Measurements from ENCODE around the gene ATF4.

ATF4 gene

GRCh38 chr22:39530692-39531331 lies 10.4 kb downstream of the ATF4 start:
- peak overlapping the region; percentile 77 for H3K4me2 ChIP-seq (ENCODE audit: low read length)
- peaks cover 10% of the 10 kb centered on the region for H3F3A ChIP-seq (ENCODE audit: insufficient read depth, low read length)
- peaks cover 78% of the 10 kb centered on the region for H3K4me1 ChIP-seq (ENCODE audit: insufficient read depth, low read length, severe bottlenecking)
- TF ChIP-seq EZH2 (IDR thresholded peaks at IDR 0.05; ENCODE audit: borderline replicate concordance, low read length) (no peak), CTCF (IDR thresholded peaks at IDR 0.05; ENCODE audit: low read length) (peak; percentile 31; the same call in 1 of the 2 replicates)
- peak overlapping the region; percentile 98 for H3K27ac ChIP-seq (ENCODE audit: low read depth, low read length, poor library complexity, severe bottlenecking)
- H3K9me2 ChIP-seq (ENCODE audit: low read depth, low read length), result no peaks in the 10 kb centered on the region
- H3K36me3 ChIP-seq (ENCODE audit: insufficient read depth, low read length), result peaks cover 35% of the 10 kb centered on the region
- no peak overlapping the region for H2AFZ ChIP-seq (ENCODE audit: low read length)
- no peaks in the 10 kb centered on the region for H4K20me1 ChIP-seq (ENCODE audit: insufficient read depth, low read length)
- H3K27me3 ChIP-seq (ENCODE audit: insufficient read depth, low read length), result no peaks in the 10 kb centered on the region
- no peaks in the 10 kb centered on the region for H3K9me3 ChIP-seq (ENCODE audit: low read length)
- peak overlapping the region; percentile 99 for H3K4me3 ChIP-seq (ENCODE audit: low read depth, low read length, poor library complexity, severe bottlenecking)
- peak overlapping the region; percentile 99 for H3K9ac ChIP-seq (ENCODE audit: low read length)
- peaks cover 14% of the 10 kb centered on the region for H3K79me2 ChIP-seq (ENCODE audit: insufficient read depth, low read length)

GRCh38 chr22:39532215-39533073 lies 12.1 kb downstream of the ATF4 start, which contains the start of gene RPS19BP1:
Gene RPS19BP1, minus strand, starts transcription at chr22:39532748. Its CDS starts 10 bp downstream, at chr22:39532738.
- Histone ChIP-seq H3K9ac (ENCODE audit: low read length) (peak within 1 kb of the TSS; percentile 99), H3K79me2 (ENCODE audit: insufficient read depth, low read length) (peaks cover 14% of the 10 kb centered on the region), H3K4me1 (ENCODE audit: insufficient read depth, low read length, severe bottlenecking) (peaks cover 67% of the 10 kb centered on the region), H2AFZ (ENCODE audit: low read length) (peak within 1 kb of the TSS; percentile 76; the same call in 1 of the 2 replicates), H3K27ac (ENCODE audit: low read depth, low read length, poor library complexity, severe bottlenecking) (peak within 1 kb of the TSS; percentile 98), H3K27me3 (ENCODE audit: insufficient read depth, low read length) (no peaks in the 10 kb centered on the region), H3K4me3 (ENCODE audit: low read depth, low read length, poor library complexity, severe bottlenecking) (peak within 1 kb of the TSS; percentile 99), H3F3A (ENCODE audit: insufficient read depth, low read length) (peaks cover 8% of the 10 kb centered on the region), H3K36me3 (ENCODE audit: insufficient read depth, low read length) (peaks cover 35% of the 10 kb centered on the region), H3K4me2 (ENCODE audit: low read length) (peak within 1 kb of the TSS; percentile 77), H3K9me2 (ENCODE audit: low read depth, low read length) (no peaks in the 10 kb centered on the region), H3K9me3 (ENCODE audit: low read length) (no peaks in the 10 kb centered on the region), H4K20me1 (ENCODE audit: insufficient read depth, low read length) (no peaks in the 10 kb centered on the region)
- no peak for TF ChIP-seq CTCF (IDR thresholded peaks at IDR 0.05; ENCODE audit: low read length)
- TF ChIP-seq EZH2 (IDR thresholded peaks at IDR 0.05; ENCODE audit: borderline replicate concordance, low read length), result no peak

GRCh38 chr22:39534092-39534506 lies 13.7 kb downstream of the ATF4 start:
- Histone ChIP-seq H3K27me3 (ENCODE audit: insufficient read depth, low read length) (no peaks in the 10 kb centered on the region), H3K79me2 (ENCODE audit: insufficient read depth, low read length) (peaks cover 14% of the 10 kb centered on the region), H4K20me1 (ENCODE audit: insufficient read depth, low read length) (no peaks in the 10 kb centered on the region), H3F3A (ENCODE audit: insufficient read depth, low read length) (no peaks in the 10 kb centered on the region), H3K27ac (ENCODE audit: low read depth, low read length, poor library complexity, severe bottlenecking) (peak overlapping the region; percentile 74), H3K36me3 (ENCODE audit: insufficient read depth, low read length) (peaks cover 27% of the 10 kb centered on the region), H3K4me1 (ENCODE audit: insufficient read depth, low read length, severe bottlenecking) (peaks cover 51% of the 10 kb centered on the region), H3K4me2 (ENCODE audit: low read length) (peak overlapping the region; percentile 33; the same call in 1 of the 2 replicates), H3K9me2 (ENCODE audit: low read depth, low read length) (no peaks in the 10 kb centered on the region), H3K9ac (ENCODE audit: low read length) (no peak overlapping the region; the same call in 1 of the 2 replicates), H3K4me3 (ENCODE audit: low read depth, low read length, poor library complexity, severe bottlenecking) (no peak overlapping the region), H3K9me3 (ENCODE audit: low read length) (no peaks in the 10 kb centered on the region), H2AFZ (ENCODE audit: low read length) (peak overlapping the region; percentile 80)
- TF ChIP-seq EZH2 (IDR thresholded peaks at IDR 0.05; ENCODE audit: borderline replicate concordance, low read length) (no peak), CTCF (IDR thresholded peaks at IDR 0.05; ENCODE audit: low read length) (peak; percentile 31; the same call in 1 of the 2 replicates)

All from OCI-LY1 (cell line).